MM.1S (cell line): ENCODE results near the gene MTHFR.

Experiments
- EZH2 ChIP-seq: fragments of 300-600 bp; sonication (generic); optimal IDR thresholded peaks from 2 replicates; pipeline ENCODE3; 2017; ENCODE audit warnings: low read depth, mild to moderate bottlenecking, antibody characterized with exemption, low read length, mixed read lengths
- EZH2phosphoT487 ChIP-seq: fragments of 300-600 bp; sonication (generic); IDR thresholded peaks from 2 replicates; pipeline ENCODE4 v1.6.1; 2018; ENCODE audit warnings: antibody characterized with exemption, low read length
- TF ChIP-seq, protein P1 (sequence below): fragments of 300-600 bp; sonication (generic); IDR thresholded peaks from 2 replicates; pipeline ENCODE4 v1.5.1; 2016; ENCODE audit warnings: antibody characterized with exemption, low read length, mixed read lengths

- TF ChIP-seq, protein P1, sequence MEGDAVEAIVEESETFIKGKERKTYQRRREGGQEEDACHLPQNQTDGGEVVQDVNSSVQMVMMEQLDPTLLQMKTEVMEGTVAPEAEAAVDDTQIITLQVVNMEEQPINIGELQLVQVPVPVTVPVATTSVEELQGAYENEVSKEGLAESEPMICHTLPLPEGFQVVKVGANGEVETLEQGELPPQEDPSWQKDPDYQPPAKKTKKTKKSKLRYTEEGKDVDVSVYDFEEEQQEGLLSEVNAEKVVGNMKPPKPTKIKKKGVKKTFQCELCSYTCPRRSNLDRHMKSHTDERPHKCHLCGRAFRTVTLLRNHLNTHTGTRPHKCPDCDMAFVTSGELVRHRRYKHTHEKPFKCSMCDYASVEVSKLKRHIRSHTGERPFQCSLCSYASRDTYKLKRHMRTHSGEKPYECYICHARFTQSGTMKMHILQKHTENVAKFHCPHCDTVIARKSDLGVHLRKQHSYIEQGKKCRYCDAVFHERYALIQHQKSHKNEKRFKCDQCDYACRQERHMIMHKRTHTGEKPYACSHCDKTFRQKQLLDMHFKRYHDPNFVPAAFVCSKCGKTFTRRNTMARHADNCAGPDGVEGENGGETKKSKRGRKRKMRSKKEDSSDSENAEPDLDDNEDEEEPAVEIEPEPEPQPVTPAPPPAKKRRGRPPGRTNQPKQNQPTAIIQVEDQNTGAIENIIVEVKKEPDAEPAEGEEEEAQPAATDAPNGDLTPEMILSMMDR = no peak
- no peak for TF ChIP-seq EZH2
- TF ChIP-seq EZH2phosphoT487 = no peak
Observed at GRCh38 chr1:11789126-11790067, 16.4 kb downstream of the MTHFR start.
